Measurements from ENCODE around the gene ITGA2B.

The ITGA2B gene

DNA sequence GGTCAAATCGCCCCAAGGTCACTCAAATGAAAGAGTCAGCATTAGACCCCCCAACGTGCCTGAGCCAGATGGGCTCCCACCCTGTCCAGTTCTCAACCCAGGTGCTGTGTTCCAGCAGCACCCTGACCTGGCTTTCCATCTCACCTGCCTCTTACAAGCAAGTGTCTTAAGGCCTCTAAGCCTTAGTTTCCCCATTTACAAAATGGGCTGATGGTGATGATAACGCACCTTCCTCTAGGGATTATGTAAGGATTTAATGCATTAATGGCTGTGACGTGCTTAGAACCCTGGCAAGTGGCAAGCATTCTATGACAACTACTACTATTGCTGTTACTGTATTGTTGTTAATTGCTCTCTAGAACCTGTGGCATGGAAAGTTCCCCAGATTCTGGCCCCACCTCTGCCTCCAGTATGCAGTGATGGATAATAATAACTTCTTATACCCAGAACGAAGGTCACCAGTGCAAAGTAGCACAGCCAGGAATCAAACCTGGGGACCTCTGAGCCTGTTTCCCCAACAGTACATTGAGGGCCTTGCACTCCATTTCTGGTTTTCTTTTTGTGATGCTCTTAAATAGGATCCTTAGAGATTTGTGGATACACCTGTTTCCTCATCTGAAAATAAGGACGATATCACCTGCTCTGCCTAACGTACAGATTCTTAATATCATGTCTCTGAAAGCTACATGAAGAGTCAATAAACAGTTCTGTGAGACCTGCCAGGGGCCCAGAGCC lies 61.6 kb downstream of the ITGA2B start:
- TF ChIP-seq, protein P1, sequence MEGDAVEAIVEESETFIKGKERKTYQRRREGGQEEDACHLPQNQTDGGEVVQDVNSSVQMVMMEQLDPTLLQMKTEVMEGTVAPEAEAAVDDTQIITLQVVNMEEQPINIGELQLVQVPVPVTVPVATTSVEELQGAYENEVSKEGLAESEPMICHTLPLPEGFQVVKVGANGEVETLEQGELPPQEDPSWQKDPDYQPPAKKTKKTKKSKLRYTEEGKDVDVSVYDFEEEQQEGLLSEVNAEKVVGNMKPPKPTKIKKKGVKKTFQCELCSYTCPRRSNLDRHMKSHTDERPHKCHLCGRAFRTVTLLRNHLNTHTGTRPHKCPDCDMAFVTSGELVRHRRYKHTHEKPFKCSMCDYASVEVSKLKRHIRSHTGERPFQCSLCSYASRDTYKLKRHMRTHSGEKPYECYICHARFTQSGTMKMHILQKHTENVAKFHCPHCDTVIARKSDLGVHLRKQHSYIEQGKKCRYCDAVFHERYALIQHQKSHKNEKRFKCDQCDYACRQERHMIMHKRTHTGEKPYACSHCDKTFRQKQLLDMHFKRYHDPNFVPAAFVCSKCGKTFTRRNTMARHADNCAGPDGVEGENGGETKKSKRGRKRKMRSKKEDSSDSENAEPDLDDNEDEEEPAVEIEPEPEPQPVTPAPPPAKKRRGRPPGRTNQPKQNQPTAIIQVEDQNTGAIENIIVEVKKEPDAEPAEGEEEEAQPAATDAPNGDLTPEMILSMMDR (IDR thresholded peaks at IDR 0.05; ENCODE audit: control insufficient read depth, insufficient read depth, low read depth, low read length, missing control alignments) = no peak
- no peak overlapping the region for H3K4me3 ChIP-seq (ENCODE audit: control insufficient read depth, low read depth, low read length)
- no peak for DNase-seq (ENCODE audit: low read depth)

DNA sequence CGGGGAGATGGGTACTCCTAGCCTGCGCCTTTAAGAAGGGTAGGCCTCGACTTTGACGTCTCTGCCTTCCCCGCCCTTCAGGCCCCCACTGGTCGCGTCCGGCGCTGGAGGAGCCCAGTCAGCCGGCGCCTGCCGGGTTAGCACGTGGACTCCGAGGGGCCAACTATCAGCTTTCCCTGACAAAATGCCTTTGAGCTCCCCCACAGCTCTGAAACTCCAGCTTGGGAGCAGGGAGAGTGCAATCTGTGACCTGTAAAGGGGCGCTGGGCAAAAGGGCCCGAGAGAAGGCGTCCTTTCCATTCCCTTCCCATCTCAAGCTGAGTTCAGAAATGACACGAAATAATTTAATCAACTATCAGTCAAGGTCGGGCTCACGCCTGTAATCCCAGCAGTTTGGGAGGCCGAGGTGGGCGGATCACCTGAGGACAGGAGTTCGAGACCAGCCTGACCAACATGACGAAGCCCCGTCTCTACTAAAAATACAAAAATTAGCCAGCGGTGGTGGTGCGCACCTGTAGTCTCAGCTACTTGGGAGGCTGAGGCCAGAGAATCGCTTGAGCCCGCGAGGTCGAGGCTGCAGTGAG lies 62.5 kb downstream of the ITGA2B start:
- no peak overlapping the region for H3K4me3 ChIP-seq (ENCODE audit: control insufficient read depth, low read depth, low read length)
- DNase-seq (ENCODE audit: low read depth) = peak; percentile 91
- TF ChIP-seq, protein P1 (IDR thresholded peaks at IDR 0.05; ENCODE audit: control insufficient read depth, insufficient read depth, low read depth, low read length, missing control alignments) = no peak

DNA sequence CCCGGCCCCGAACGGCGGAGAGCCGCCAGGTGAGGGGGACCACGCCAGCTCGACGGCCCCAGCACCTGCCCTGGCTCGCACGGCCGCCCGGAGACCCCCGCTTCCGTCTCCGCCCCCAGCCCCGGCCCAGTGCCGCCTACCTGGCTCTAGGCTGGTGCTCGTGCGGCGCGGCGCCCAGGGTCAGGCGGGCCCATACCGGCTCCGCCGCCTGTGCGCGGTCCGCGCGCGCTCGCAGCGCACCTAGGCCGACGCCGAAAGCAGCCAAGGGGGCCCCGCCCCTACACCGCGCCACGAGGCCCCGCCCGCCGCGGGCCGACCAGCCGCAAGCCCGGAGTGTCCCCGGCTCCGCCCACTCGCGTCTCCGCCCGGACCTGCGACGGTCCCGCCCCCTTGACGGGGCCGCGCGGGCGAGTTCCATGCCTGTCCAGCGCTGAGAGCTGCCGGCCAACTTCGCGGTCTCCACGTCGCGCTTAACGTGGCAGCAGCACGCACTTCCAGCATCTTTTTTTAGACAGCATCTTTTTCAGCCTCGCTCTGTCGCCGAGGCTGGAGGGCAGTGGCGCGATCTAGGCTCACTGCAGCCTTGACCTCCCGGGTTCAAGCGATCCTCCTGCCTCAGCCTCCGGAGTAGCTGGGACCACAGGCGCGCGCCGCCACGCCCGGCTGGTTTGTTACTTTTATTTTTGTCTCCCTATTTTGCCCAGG lies 64.7 kb downstream of the ITGA2B start, which contains the start of gene SLC25A39:
Gene SLC25A39, minus strand, starts transcription at position 253 of the 705 bp plus-strand sequence. CDS start 1,261 bp downstream, outside the sequence.
- peak; percentile 76 for DNase-seq (ENCODE audit: low read depth)
- H3K4me3 ChIP-seq (ENCODE audit: control insufficient read depth, low read depth, low read length) = peak within 1 kb of the TSS; percentile 86
- TF ChIP-seq, protein P1 (IDR thresholded peaks at IDR 0.05; ENCODE audit: control insufficient read depth, insufficient read depth, low read depth, low read length, missing control alignments) = no peak

DNA sequence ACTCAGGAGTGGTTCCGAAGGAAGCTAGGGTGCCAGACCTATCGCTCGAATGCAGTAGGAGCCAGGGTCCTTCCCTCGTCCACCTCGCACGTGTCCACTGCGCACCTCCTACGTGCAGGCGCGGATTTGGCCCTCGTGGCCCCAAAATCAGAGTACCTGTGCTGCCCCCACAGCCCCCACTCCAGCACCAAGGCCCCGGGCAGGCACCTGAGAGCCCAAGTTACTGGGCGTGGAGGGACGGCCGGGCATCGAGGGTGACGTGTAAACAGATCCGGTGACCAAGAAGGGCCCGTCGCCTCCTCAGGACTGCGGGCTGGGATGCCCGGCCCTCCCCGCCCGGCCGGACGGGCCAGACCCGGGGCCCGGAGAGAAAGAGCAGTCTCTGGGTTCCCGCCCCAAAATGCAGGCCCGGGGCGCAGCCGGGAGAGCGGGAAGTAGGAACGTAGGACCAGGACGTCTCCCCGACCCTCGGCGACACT lies 65.3 kb downstream of the ITGA2B start:
- no peak for DNase-seq (ENCODE audit: low read depth)
- TF ChIP-seq, protein P1 (IDR thresholded peaks at IDR 0.05; ENCODE audit: control insufficient read depth, insufficient read depth, low read depth, low read length, missing control alignments) = no peak
- peak overlapping the region; percentile 86 for H3K4me3 ChIP-seq (ENCODE audit: control insufficient read depth, low read depth, low read length)

DNA sequence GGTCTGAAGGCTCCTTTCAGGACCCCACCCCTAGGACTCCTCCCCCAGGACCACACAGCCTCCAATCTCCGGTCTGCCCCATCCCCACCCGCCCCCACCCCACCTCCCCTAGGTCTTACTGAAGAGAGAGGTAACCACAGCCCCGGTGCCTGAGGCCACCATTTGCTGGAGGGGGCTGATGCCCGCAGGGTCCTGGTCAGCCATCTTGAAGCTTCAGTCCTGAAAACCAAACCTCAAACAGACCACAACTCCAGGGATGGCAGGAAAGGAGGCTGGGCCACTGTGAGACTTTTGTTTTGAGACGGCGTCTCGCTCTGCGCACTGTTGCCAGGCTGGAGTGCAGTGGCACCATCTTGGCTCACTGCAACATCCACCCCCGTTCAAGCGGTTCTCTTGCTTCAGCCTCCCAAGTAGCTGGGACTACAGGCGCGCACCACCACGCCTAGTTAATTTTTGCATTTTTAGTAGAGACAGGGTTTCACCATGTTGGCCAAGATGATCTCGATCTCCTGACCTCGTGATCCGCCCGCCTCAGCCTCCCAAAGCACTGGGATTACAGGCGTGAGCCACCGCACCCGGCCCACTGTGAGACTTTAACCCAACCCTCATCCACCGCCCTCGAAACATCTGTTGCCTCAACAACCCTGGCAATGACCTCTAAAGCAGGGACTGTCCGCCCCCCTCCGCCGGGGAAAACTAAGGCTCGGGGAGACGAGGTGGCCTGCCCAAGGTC lies 65.9 kb downstream of the ITGA2B start:
- no peak for DNase-seq (ENCODE audit: low read depth)
- H3K4me3 ChIP-seq (ENCODE audit: control insufficient read depth, low read depth, low read length) = peak overlapping the region; percentile 86
- TF ChIP-seq, protein P1 (IDR thresholded peaks at IDR 0.05; ENCODE audit: control insufficient read depth, insufficient read depth, low read depth, low read length, missing control alignments) = no peak

Data from AG09309 (cell line).